CD4-positive, alpha-beta memory T cell (primary cell): ENCODE results near the gene RAB20. TPM values are rescaled to one million over a fixed set of nuclear protein-coding genes. Genes with fewer than 3 reads are reported as not detected.
"Not testable (repeated sequence)": the region's sequence is repeated elsewhere in the genome, so short reads cannot be mapped to it uniquely, and the experiment has no call there.

ENCODE experiments used
- CTCF ChIA-PET: fragments of 350-600 bp; sonication (Branson Sonifier 250); formaldehyde crosslinking; loops from one replicate; lab custom pipeline; 2021; ENCODE audit warnings: inconsistent platforms; ENCODE audit not compliant: partially characterized antibody; lab: Charles Lee
- POLR2A ChIA-PET: fragments of 350-600 bp; sonication (Branson Sonifier 250); formaldehyde crosslinking; loops from one replicate; lab custom pipeline; 2021; ENCODE audit not compliant: partially characterized antibody; lab: Charles Lee
- DNase-seq, 5 donors: peaks; one replicate each; pipeline versions ENCODE4 v3.0.0 to v3.0.0-alpha.2; 2020 to 2022; ENCODE audit warnings: mixed read lengths in 1 of 5
- H3K27ac ChIP-seq: one replicate; pipeline ENCODE4 v1.7.0; 2013; ENCODE audit warnings: low read depth, low read length
- H3K27me3 ChIP-seq: 2 replicates; pipeline ENCODE4 v1.7.0; 2013; ENCODE audit warnings: mild to moderate bottlenecking, low read length, moderate library complexity; ENCODE audit not compliant: insufficient read depth
- H3K36me3 ChIP-seq: 2 replicates; pipeline ENCODE4 v1.7.0; 2013; ENCODE audit warnings: mild to moderate bottlenecking, low read length, moderate library complexity; ENCODE audit not compliant: insufficient read depth
- H3K4me1 ChIP-seq: 2 replicates; pipeline ENCODE4 v1.7.0; 2013; ENCODE audit warnings: mild to moderate bottlenecking, low read length, moderate library complexity; ENCODE audit not compliant: insufficient read depth
- H3K4me3 ChIP-seq, 2 donors: one replicate each; pipeline ENCODE4 v1.7.0; 2013; ENCODE audit warnings: low read length in 2 of 2, mild to moderate bottlenecking in 1 of 2
- H3K9me3 ChIP-seq, 2 donors: one replicate each; pipeline ENCODE4 v1.7.0; 2013; ENCODE audit warnings: low read length in 2 of 2, control low read depth in 1 of 2; ENCODE audit not compliant: control insufficient read depth in 1 of 2
- H3K27ac Mint-ChIP-seq, 7 donors: one replicate each; pipeline ENCODE4 v1.8.0; 2020 to 2021; ENCODE audit warnings: mixed read lengths in 7 of 7, mild to moderate bottlenecking in 6 of 7, inconsistent platforms in 3 of 7, moderate library complexity in 3 of 7
- H3K27me3 Mint-ChIP-seq, 2 donors: one replicate each; pipeline ENCODE4 v1.8.0; 2020 to 2021; ENCODE audit warnings: mixed read lengths in 2 of 2
- H3K36me3 Mint-ChIP-seq, 2 donors: one replicate each; pipeline ENCODE4 v1.8.0; 2020 to 2021; ENCODE audit warnings: mixed read lengths in 2 of 2, inconsistent platforms in 1 of 2, mild to moderate bottlenecking in 1 of 2
- H3K4me1 Mint-ChIP-seq, 4 donors: one replicate each; pipeline ENCODE4 v1.8.0; 2020 to 2021; ENCODE audit warnings: mixed read lengths in 4 of 4, mild to moderate bottlenecking in 1 of 4
- H3K4me3 Mint-ChIP-seq, 8 donors: one replicate each; pipeline ENCODE4 v1.8.0; 2020 to 2021; ENCODE audit warnings: mixed read lengths in 8 of 8, mild to moderate bottlenecking in 7 of 8, moderate library complexity in 6 of 8, inconsistent platforms in 3 of 8
- H3K9me3 Mint-ChIP-seq, 8 donors: one replicate each; pipeline ENCODE4 v1.8.0; 2020 to 2021; ENCODE audit warnings: mixed read lengths in 8 of 8, mild to moderate bottlenecking in 5 of 8, inconsistent platforms in 3 of 8, moderate library complexity in 1 of 8
- intact Hi-C: fragments of 100-400 bp; cut with micrococcal nuclease; formaldehyde crosslinking; loops from one replicate; pipeline ENCODE4 v1.15.1; 2023
- polyA plus RNA-seq, 2 donors: library from polyadenylated mRNA; unstranded; fragments of 300-500 nt; fragmentation: Illumina TruSeq; gene quantifications; one replicate each; pipeline ENCODE4 v1.2.3, GENCODE V29; 2021
- total RNA-seq, 2 experiments: library from RNA; stranded (reverse); gene quantifications; one replicate each; pipeline ENCODE4 v1.2.3, GENCODE V29; 2021

The RAB20 gene
- total and polyA plus RNA-seq, 4 experiments from 2014 or later, result 2.2 to 5.7 (median 3.0) TPM

GRCh38 chr13:110575322-110576069, 14.0 kb upstream of the RAB20 start:
- intact Hi-C loops, result no loop called here
- no peak for DNase-seq
- Histone ChIP-seq H3K4me3 (no peak overlapping the region), H3K4me1 (no peaks in the 10 kb centered on the region), H3K27me3 (peaks cover 6% of the 10 kb centered on the region), H3K9me3 (no peaks in the 10 kb centered on the region), H3K27ac (no peak overlapping the region), H3K36me3 (no peaks in the 10 kb centered on the region)
- no peak overlapping the region for H3K27ac Mint-ChIP-seq
- POLR2A ChIA-PET, result interaction anchor here (0.6 kb wide), 1 partner anchor 401 kb away, joined by 3 read pairs; no protein-coding TSS in a partner anchor
- peaks cover 30 to 35% of the 10 kb centered on the region in 2 donors for H3K27me3 Mint-ChIP-seq
- CTCF ChIA-PET, result no interaction called here
- no peaks in the 10 kb centered on the region for H3K9me3 Mint-ChIP-seq
- no peaks in the 10 kb centered on the region for H3K36me3 Mint-ChIP-seq
- no peak overlapping the region for H3K4me3 Mint-ChIP-seq
- peaks cover 4 to 10% (median 7%) of the 10 kb centered on the region in 4 donors for H3K4me1 Mint-ChIP-seq

- DNase-seq, result no peak
- Mint-ChIP-seq H3K9me3 (no peaks in the 10 kb centered on the region), H3K36me3 (no peaks in the 10 kb centered on the region), H3K27ac (no peak overlapping the region), H3K4me1 (peaks cover 4 to 10% (median 7%) of the 10 kb centered on the region in 4 donors), H3K4me3 (no peak overlapping the region), H3K27me3 (peaks cover 30 to 34% of the 10 kb centered on the region in 2 donors)
- H3K27me3 ChIP-seq, result peaks cover 6% of the 10 kb centered on the region
- ChIA-PET CTCF (no interaction called here), POLR2A (no interaction called here)
- H3K36me3 ChIP-seq, result no peaks in the 10 kb centered on the region
- intact Hi-C loops, result no loop called here
- no peak overlapping the region for H3K27ac ChIP-seq
- H3K4me1 ChIP-seq, result no peaks in the 10 kb centered on the region
- no peak overlapping the region for H3K4me3 ChIP-seq
- H3K9me3 ChIP-seq, result no peaks in the 10 kb centered on the region
Observed at GRCh38 chr13:110574161-110574560, 12.6 kb upstream of the RAB20 start.

- Mint-ChIP-seq H3K36me3 (no peaks in the 10 kb centered on the region), H3K27ac (no peak overlapping the region), H3K27me3 (peaks cover 28 to 30% of the 10 kb centered on the region in 2 donors), H3K4me3 (no peak overlapping the region), H3K4me1 (peaks cover 4 to 10% (median 7%) of the 10 kb centered on the region in 4 donors), H3K9me3 (no peaks in the 10 kb centered on the region)
- H3K27me3 ChIP-seq, result peaks cover 6% of the 10 kb centered on the region
- no peaks in the 10 kb centered on the region for H3K9me3 ChIP-seq
- CTCF ChIA-PET, result no interaction called here
- H3K4me3 ChIP-seq, result no peak overlapping the region
- no peaks in the 10 kb centered on the region for H3K36me3 ChIP-seq
- H3K27ac ChIP-seq, result no peak overlapping the region
- no peak for DNase-seq
- POLR2A ChIA-PET, result no interaction called here
- intact Hi-C loops, result no loop called here
- no peaks in the 10 kb centered on the region for H3K4me1 ChIP-seq
Observed at GRCh38 chr13:110572778-110573118, 11.2 kb upstream of the RAB20 start.

GRCh38 chr13:110571896-110572777, 10.6 kb upstream of the RAB20 start:
- Histone ChIP-seq H3K36me3 (no peaks in the 10 kb centered on the region), H3K4me3 (no peak overlapping the region), H3K27me3 (peaks cover 6% of the 10 kb centered on the region), H3K9me3 (no peaks in the 10 kb centered on the region), H3K4me1 (no peaks in the 10 kb centered on the region), H3K27ac (no peak overlapping the region)
- no peak for DNase-seq
- Mint-ChIP-seq H3K27ac (no peak overlapping the region), H3K4me1 (peaks cover 4 to 10% (median 7%) of the 10 kb centered on the region in 4 donors), H3K9me3 (no peaks in the 10 kb centered on the region), H3K4me3 (no peak overlapping the region), H3K27me3 (peaks cover 30 to 34% of the 10 kb centered on the region in 2 donors), H3K36me3 (no peaks in the 10 kb centered on the region)
- POLR2A ChIA-PET, result no interaction called here
- CTCF ChIA-PET, result no interaction called here
- intact Hi-C loops, result no loop called here

GRCh38 chr13:110570886-110571285, 9.4 kb upstream of the RAB20 start:
- Histone ChIP-seq H3K36me3 (no peaks in the 10 kb centered on the region), H3K4me1 (no peaks in the 10 kb centered on the region), H3K27ac (no peak overlapping the region), H3K9me3 (no peaks in the 10 kb centered on the region), H3K4me3 (no peak overlapping the region), H3K27me3 (peaks cover 3% of the 10 kb centered on the region)
- CTCF ChIA-PET, result no interaction called here
- DNase-seq, result no peak
- intact Hi-C loops, result no loop called here
- H3K36me3 Mint-ChIP-seq, result no peaks in the 10 kb centered on the region
- POLR2A ChIA-PET, result no interaction called here
- no peak overlapping the region for H3K4me3 Mint-ChIP-seq
- peaks cover 4 to 7% (median 6%) of the 10 kb centered on the region in 4 donors for H3K4me1 Mint-ChIP-seq
- H3K9me3 Mint-ChIP-seq, result no peaks in the 10 kb centered on the region
- H3K27me3 Mint-ChIP-seq, result peaks cover 25 to 28% of the 10 kb centered on the region in 2 donors
- H3K27ac Mint-ChIP-seq, result no peak overlapping the region

- POLR2A ChIA-PET, H3K36me3 ChIP-seq, H3K4me1 ChIP-seq, DNase-seq, H3K9me3 Mint-ChIP-seq, H3K27me3 ChIP-seq, H3K4me3 ChIP-seq, intact Hi-C loops, H3K9me3 ChIP-seq, CTCF ChIA-PET, H3K27ac Mint-ChIP-seq, H3K27ac ChIP-seq, H3K4me1 Mint-ChIP-seq, H3K36me3 Mint-ChIP-seq: not testable (repeated sequence)
- H3K27me3 Mint-ChIP-seq, result peaks cover 16 to 22% of the 10 kb centered on the region in 2 donors
- H3K4me3 Mint-ChIP-seq, result peak overlapping the region in 1 of 8 donors; percentile 6
Observed at GRCh38 chr13:110569962-110570361, 8.4 kb upstream of the RAB20 start.

GRCh38 chr13:110568612-110569011, 7.1 kb upstream of the RAB20 start:
- Histone ChIP-seq H3K4me1 (no peaks in the 10 kb centered on the region), H3K36me3 (no peaks in the 10 kb centered on the region), H3K27ac (no peak overlapping the region), H3K9me3 (no peaks in the 10 kb centered on the region), H3K27me3 (no peaks in the 10 kb centered on the region), H3K4me3 (no peak overlapping the region)
- H3K27ac Mint-ChIP-seq, result no peak overlapping the region
- peaks cover 1 to 11% (median 3%) of the 10 kb centered on the region in 4 donors for H3K4me1 Mint-ChIP-seq
- H3K27me3 Mint-ChIP-seq, result peaks cover 15 to 16% of the 10 kb centered on the region in 2 donors
- no peaks in the 10 kb centered on the region for H3K9me3 Mint-ChIP-seq
- CTCF ChIA-PET, result no interaction called here
- POLR2A ChIA-PET, result no interaction called here
- H3K4me3 Mint-ChIP-seq, result no peak overlapping the region
- no peaks in the 10 kb centered on the region for H3K36me3 Mint-ChIP-seq
- no peak for DNase-seq
- intact Hi-C loops, result no loop called here
